Measurements from ENCODE around the gene SSH3. TPM values are rescaled to one million over a fixed set of nuclear protein-coding genes. Genes with fewer than 3 reads are reported as not detected.

The SSH3 gene
- polyA plus RNA-seq, 1 donor from 2014 or later = 5.5 TPM

GRCh38 chr11:67289651-67290479 lies 13.5 kb upstream of the SSH3 start:
- no peaks in the 10 kb centered on the region for H3K9me3 Mint-ChIP-seq
- peaks cover 4% of the 10 kb centered on the region for H3K27me3 Mint-ChIP-seq
- peaks cover 23 to 31% (median 30%) of the 10 kb centered on the region in 3 donors for H3K4me1 Mint-ChIP-seq
- H3K36me3 Mint-ChIP-seq = peaks cover 6% of the 10 kb centered on the region
- H3K4me3 Mint-ChIP-seq = peak overlapping the region; percentile 67 to 95 (median 88)
- H3K27ac Mint-ChIP-seq = peak overlapping the region; percentile 80 to 89 (median 85)

GRCh38 chr11:67290801-67291200 lies 12.5 kb upstream of the SSH3 start:
- Mint-ChIP-seq H3K27me3 (peaks cover 4% of the 10 kb centered on the region), H3K4me1 (peaks cover 23 to 31% (median 28%) of the 10 kb centered on the region in 3 donors), H3K27ac (peak overlapping the region in 1 of 3 donors; percentile 85), H3K36me3 (peaks cover 10% of the 10 kb centered on the region), H3K9me3 (no peaks in the 10 kb centered on the region), H3K4me3 (peak overlapping the region in 2 of 4 donors; percentile 67 to 84)

- peaks cover 4% of the 10 kb centered on the region for H3K27me3 Mint-ChIP-seq
- H3K4me3 Mint-ChIP-seq = peak overlapping the region in 2 of 4 donors; percentile 61 to 83
- peaks cover 24 to 30% (median 25%) of the 10 kb centered on the region in 3 donors for H3K4me1 Mint-ChIP-seq
- H3K27ac Mint-ChIP-seq = peak overlapping the region in 2 of 3 donors; percentile 77 to 85
- peaks cover 0 to 9% (median 0%) of the 10 kb centered on the region in 3 donors for H3K9me3 Mint-ChIP-seq
- H3K36me3 Mint-ChIP-seq = peaks cover 17% of the 10 kb centered on the region
These were observed 11.6 kb upstream of the SSH3 start for GRCh38 chr11:67291481-67292381.

- Mint-ChIP-seq H3K27me3 (no peaks in the 10 kb centered on the region), H3K9me3 (peaks cover 0 to 10% (median 0%) of the 10 kb centered on the region in 3 donors), H3K36me3 (peaks cover 18% of the 10 kb centered on the region), H3K27ac (peak overlapping the region in 2 of 3 donors; percentile 77 to 85), H3K4me3 (peak overlapping the region in 3 of 4 donors; percentile 39 to 83 (median 61)), H3K4me1 (peaks cover 17 to 21% (median 20%) of the 10 kb centered on the region in 3 donors)
These were observed 10.7 kb upstream of the SSH3 start for GRCh38 chr11:67292671-67293070.

- H3K4me1 Mint-ChIP-seq = peaks cover 13 to 21% (median 16%) of the 10 kb centered on the region in 3 donors
- no peaks in the 10 kb centered on the region for H3K27me3 Mint-ChIP-seq
- H3K27ac Mint-ChIP-seq = peak overlapping the region in 2 of 3 donors; percentile 77 to 85
- H3K36me3 Mint-ChIP-seq = peaks cover 18% of the 10 kb centered on the region
- H3K4me3 Mint-ChIP-seq = peak overlapping the region in 1 of 4 donors; percentile 83
- H3K9me3 Mint-ChIP-seq = peaks cover 0 to 10% (median 0%) of the 10 kb centered on the region in 3 donors
These were observed 10.2 kb upstream of the SSH3 start for GRCh38 chr11:67293090-67293489.

- H3K4me3 Mint-ChIP-seq = peak overlapping the region in 1 of 4 donors; percentile 61
- H3K36me3 Mint-ChIP-seq = peaks cover 23% of the 10 kb centered on the region
- peaks cover 15 to 21% (median 15%) of the 10 kb centered on the region in 3 donors for H3K4me1 Mint-ChIP-seq
- H3K27me3 Mint-ChIP-seq = no peaks in the 10 kb centered on the region
- peak overlapping the region in 1 of 3 donors; percentile 39 for H3K27ac Mint-ChIP-seq
- H3K9me3 Mint-ChIP-seq = peaks cover 0 to 10% (median 0%) of the 10 kb centered on the region in 3 donors
These were observed 7.5 kb upstream of the SSH3 start for GRCh38 chr11:67295846-67296245.

GRCh38 chr11:67298786-67299185 lies 4.5 kb upstream of the SSH3 start:
- H3K27me3 Mint-ChIP-seq = no peaks in the 10 kb centered on the region
- peak overlapping the region in 1 of 3 donors; percentile 27 for H3K27ac Mint-ChIP-seq
- H3K9me3 Mint-ChIP-seq = peaks cover 0 to 10% (median 0%) of the 10 kb centered on the region in 3 donors
- peak overlapping the region in 2 of 4 donors; percentile 5 to 33 for H3K4me3 Mint-ChIP-seq
- peaks cover 23% of the 10 kb centered on the region for H3K36me3 Mint-ChIP-seq
- H3K4me1 Mint-ChIP-seq = peaks cover 3 to 9% (median 8%) of the 10 kb centered on the region in 3 donors

GRCh38 chr11:67299471-67300191 lies 3.7 kb upstream of the SSH3 start:
- H3K27me3 Mint-ChIP-seq = no peaks in the 10 kb centered on the region
- no peak overlapping the region for H3K27ac Mint-ChIP-seq
- H3K9me3 Mint-ChIP-seq = peaks cover 0 to 10% (median 0%) of the 10 kb centered on the region in 3 donors
- peaks cover 21% of the 10 kb centered on the region for H3K36me3 Mint-ChIP-seq
- H3K4me3 Mint-ChIP-seq = no peak overlapping the region
- peaks cover 2 to 6% (median 5%) of the 10 kb centered on the region in 3 donors for H3K4me1 Mint-ChIP-seq

- peaks cover 2 to 6% (median 5%) of the 10 kb centered on the region in 3 donors for H3K4me1 Mint-ChIP-seq
- H3K27ac Mint-ChIP-seq = no peak overlapping the region
- H3K4me3 Mint-ChIP-seq = no peak overlapping the region
- peaks cover 0 to 10% (median 0%) of the 10 kb centered on the region in 3 donors for H3K9me3 Mint-ChIP-seq
- H3K36me3 Mint-ChIP-seq = peaks cover 17% of the 10 kb centered on the region
- no peaks in the 10 kb centered on the region for H3K27me3 Mint-ChIP-seq
These were observed 3.0 kb upstream of the SSH3 start for GRCh38 chr11:67300256-67300755.

GRCh38 chr11:67300756-67301312 lies 2.5 kb upstream of the SSH3 start:
- Mint-ChIP-seq H3K27ac (peak overlapping the region in 1 of 3 donors; percentile 57), H3K27me3 (no peaks in the 10 kb centered on the region), H3K9me3 (peaks cover 0 to 10% (median 0%) of the 10 kb centered on the region in 3 donors), H3K36me3 (peaks cover 15% of the 10 kb centered on the region), H3K4me1 (peaks cover 2 to 6% (median 5%) of the 10 kb centered on the region in 3 donors), H3K4me3 (no peak overlapping the region)

GRCh38 chr11:67301313-67301921 lies 1.9 kb upstream of the SSH3 start:
- peaks cover 2 to 6% (median 5%) of the 10 kb centered on the region in 3 donors for H3K4me1 Mint-ChIP-seq
- no peaks in the 10 kb centered on the region for H3K27me3 Mint-ChIP-seq
- peaks cover 9% of the 10 kb centered on the region for H3K36me3 Mint-ChIP-seq
- no peak overlapping the region for H3K4me3 Mint-ChIP-seq
- peaks cover 0 to 4% (median 0%) of the 10 kb centered on the region in 3 donors for H3K9me3 Mint-ChIP-seq
- H3K27ac Mint-ChIP-seq = peak overlapping the region in 1 of 3 donors; percentile 57

GRCh38 chr11:67301951-67302516 lies 1.3 kb upstream of the SSH3 start:
- peak overlapping the region in 1 of 3 donors; percentile 10 for H3K27ac Mint-ChIP-seq

GRCh38 chr11:67302571-67303131 lies 679 bp upstream of the SSH3 start:
- H3K27ac Mint-ChIP-seq = peak overlapping the region in 1 of 3 donors; percentile 59
- H3K4me3 Mint-ChIP-seq = peak overlapping the region in 2 of 4 donors; percentile 5 to 25
- H3K9me3 Mint-ChIP-seq = no peaks in the 10 kb centered on the region
- H3K36me3 Mint-ChIP-seq = peaks cover 5% of the 10 kb centered on the region
- H3K4me1 Mint-ChIP-seq = peaks cover 0 to 4% (median 2%) of the 10 kb centered on the region in 3 donors
- no peaks in the 10 kb centered on the region for H3K27me3 Mint-ChIP-seq

More at GRCh38 chr11:67301951-67302516, 1.3 kb upstream of the SSH3 start:
- H3K4me3 Mint-ChIP-seq = peak overlapping the region in 1 of 4 donors; percentile 16
- H3K27me3 Mint-ChIP-seq = no peaks in the 10 kb centered on the region
- H3K4me1 Mint-ChIP-seq = peaks cover 2 to 4% (median 2%) of the 10 kb centered on the region in 3 donors
- peaks cover 6% of the 10 kb centered on the region for H3K36me3 Mint-ChIP-seq
- H3K9me3 Mint-ChIP-seq = no peaks in the 10 kb centered on the region
